ENCODE measurements around the gene UIMC1.

DNA sequence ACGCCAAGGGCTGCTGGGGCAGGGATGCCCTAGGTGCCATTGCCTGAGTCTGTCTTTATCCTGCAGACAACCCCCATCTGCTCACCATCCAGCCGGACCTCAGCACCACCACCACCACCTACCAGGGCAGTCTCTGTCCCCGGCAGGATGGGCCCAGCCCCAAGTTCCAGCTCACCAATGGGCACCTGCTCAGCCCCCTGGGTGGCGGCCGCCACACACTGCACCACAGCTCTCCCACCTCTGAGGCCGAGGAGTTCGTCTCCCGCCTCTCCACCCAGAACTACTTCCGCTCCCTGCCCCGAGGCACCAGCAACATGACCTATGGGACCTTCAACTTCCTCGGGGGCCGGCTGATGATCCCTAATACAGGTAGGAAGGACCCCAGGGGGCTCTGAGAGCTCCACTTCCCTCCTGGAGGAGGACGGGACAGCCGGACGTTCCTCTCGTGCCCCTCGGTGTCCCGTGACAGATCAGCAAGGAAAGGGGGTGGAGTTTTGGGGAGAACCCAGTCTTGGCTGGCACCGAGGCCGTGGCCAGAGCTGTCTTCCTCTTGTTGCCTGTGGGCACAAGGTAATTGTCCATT, 132.3 kb downstream of the UIMC1 start:
- no peak for TF ChIP-seq POLR2A (IDR thresholded peaks at IDR 0.05)
- TF ChIP-seq, protein P1, sequence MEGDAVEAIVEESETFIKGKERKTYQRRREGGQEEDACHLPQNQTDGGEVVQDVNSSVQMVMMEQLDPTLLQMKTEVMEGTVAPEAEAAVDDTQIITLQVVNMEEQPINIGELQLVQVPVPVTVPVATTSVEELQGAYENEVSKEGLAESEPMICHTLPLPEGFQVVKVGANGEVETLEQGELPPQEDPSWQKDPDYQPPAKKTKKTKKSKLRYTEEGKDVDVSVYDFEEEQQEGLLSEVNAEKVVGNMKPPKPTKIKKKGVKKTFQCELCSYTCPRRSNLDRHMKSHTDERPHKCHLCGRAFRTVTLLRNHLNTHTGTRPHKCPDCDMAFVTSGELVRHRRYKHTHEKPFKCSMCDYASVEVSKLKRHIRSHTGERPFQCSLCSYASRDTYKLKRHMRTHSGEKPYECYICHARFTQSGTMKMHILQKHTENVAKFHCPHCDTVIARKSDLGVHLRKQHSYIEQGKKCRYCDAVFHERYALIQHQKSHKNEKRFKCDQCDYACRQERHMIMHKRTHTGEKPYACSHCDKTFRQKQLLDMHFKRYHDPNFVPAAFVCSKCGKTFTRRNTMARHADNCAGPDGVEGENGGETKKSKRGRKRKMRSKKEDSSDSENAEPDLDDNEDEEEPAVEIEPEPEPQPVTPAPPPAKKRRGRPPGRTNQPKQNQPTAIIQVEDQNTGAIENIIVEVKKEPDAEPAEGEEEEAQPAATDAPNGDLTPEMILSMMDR (IDR thresholded peaks at IDR 0.05) = no peak

All from lower leg skin (tissue), 3 donors.